IMR-90 (cell line): Measurements from ENCODE around the gene PTGER4. TPM values are rescaled to one million over a fixed set of nuclear protein-coding genes. Genes with fewer than 3 reads are reported as not detected.

Source experiments
- ATAC-seq: fragments of 200-7000 bp; cut with Tn5 transposase; 2 replicates; pipeline ENCODE4 v1.9.1; 2020; ENCODE audit warnings: low read depth, mild to moderate bottlenecking, moderate library complexity
- BruUV-seq: library from RNA; stranded (reverse); fragments of 400-500 nt; replicated peaks from 2 replicates; lab custom pipeline; 2021; lab: Mats Ljungman, UMichigan
- CTCF ChIA-PET: fragments of 300-600 bp; formaldehyde crosslinking; extraction: SDS; loops from one replicate; lab custom pipeline; 2021; ENCODE audit warnings: antibody characterized with exemption; lab: Yijun Ruan, JAX
- POLR2A ChIA-PET: fragments of 300-600 bp; sonication (Branson Sonifier 250); formaldehyde crosslinking; loops from one replicate; lab custom pipeline; 2022; ENCODE audit warnings: antibody characterized with exemption; ENCODE audit not compliant: unreplicated experiment; lab: Charles Lee
- DNase-seq: peaks from one replicate; pipeline ENCODE4 v3.0.0; 2013
- H2AFZ ChIP-seq: replicated peaks from 2 replicates; pipeline ENCODE3; 2013; ENCODE audit warnings: low read length, mild to moderate bottlenecking; ENCODE audit not compliant: poor library complexity
- H2AK5ac ChIP-seq: 2 replicates; pipeline ENCODE4 v1.6.1; 2013; ENCODE audit warnings: low read depth, low read length, inconsistent platforms
- H2AK9ac ChIP-seq: replicated peaks from 2 replicates; pipeline ENCODE3; 2013; ENCODE audit warnings: mild to moderate bottlenecking, low read depth, low read length, moderate library complexity; ENCODE audit not compliant: poor library complexity
- H2BK120ac ChIP-seq: 2 replicates; pipeline ENCODE4 v1.6.1; 2013; ENCODE audit warnings: low read depth, low read length, inconsistent platforms
- H2BK15ac ChIP-seq: 3 replicates; pipeline ENCODE4 v1.6.1; 2013; ENCODE audit warnings: low read depth, low read length, inconsistent platforms
- H2BK20ac ChIP-seq: 2 replicates; pipeline ENCODE4 v1.6.1; 2013; ENCODE audit warnings: low read depth, mild to moderate bottlenecking, inconsistent platforms, low read length, moderate library complexity
- H2BK5ac ChIP-seq: 2 replicates; pipeline ENCODE4 v1.6.1; 2013; ENCODE audit warnings: mild to moderate bottlenecking, low read depth, low read length, inconsistent platforms; ENCODE audit not compliant: poor library complexity, severe bottlenecking
- H3K14ac ChIP-seq: replicated peaks from 2 replicates; pipeline ENCODE4 v1.6.1; 2013; ENCODE audit warnings: low read depth, low read length, inconsistent platforms
- H3K18ac ChIP-seq: 2 replicates; pipeline ENCODE4 v1.6.1; 2013; ENCODE audit warnings: low read depth, low read length, control low read depth
- H3K23ac ChIP-seq: 2 replicates; pipeline ENCODE4 v1.6.1; 2013; ENCODE audit warnings: low read depth, low read length, inconsistent platforms
- H3K27ac ChIP-seq: 2 replicates; pipeline ENCODE4 v1.5.1; 2013; ENCODE audit warnings: mild to moderate bottlenecking, control low read depth, low read length; ENCODE audit not compliant: insufficient read depth
- H3K27me3 ChIP-seq: 2 replicates; pipeline ENCODE4 v1.6.1; 2013; ENCODE audit warnings: low read length; ENCODE audit not compliant: control insufficient read depth, insufficient read depth
- H3K36me3 ChIP-seq: 2 replicates; pipeline ENCODE4 v1.6.1; 2013; ENCODE audit warnings: low read length, mixed read lengths; ENCODE audit not compliant: control insufficient read depth, insufficient read depth
- H3K4ac ChIP-seq: 2 replicates; pipeline ENCODE4 v1.6.1; 2013; ENCODE audit warnings: low read depth, low read length, inconsistent platforms
- H3K4me1 ChIP-seq: 2 replicates; pipeline ENCODE4 v1.6.1; 2013; ENCODE audit warnings: low read length, mixed read lengths; ENCODE audit not compliant: control insufficient read depth, insufficient read depth
- H3K4me2 ChIP-seq: 2 replicates; pipeline ENCODE4 v1.6.1; 2013; ENCODE audit warnings: low read depth, mild to moderate bottlenecking, control low read depth, low read length, moderate library complexity
- H3K4me3 ChIP-seq: 2 replicates; pipeline ENCODE4 v1.5.1; 2013; ENCODE audit warnings: low read depth, mild to moderate bottlenecking, control low read depth, low read length, moderate library complexity; ENCODE audit not compliant: insufficient read depth
- H3K56ac ChIP-seq: 2 replicates; pipeline ENCODE4 v1.6.1; 2013; ENCODE audit warnings: low read length, inconsistent platforms; ENCODE audit not compliant: insufficient read depth; ENCODE audit errors: extremely low read depth
- H3K79me1 ChIP-seq, 2 experiments: 2 replicates each; pipeline ENCODE4 v1.6.1; 2013; ENCODE audit warnings: low read length in 2 of 2, inconsistent platforms in 1 of 2, low read depth in 1 of 2
- H3K9ac ChIP-seq: 2 replicates; pipeline ENCODE4 v1.6.1; 2013; ENCODE audit warnings: low read depth, low read length, control low read depth
- H3K9me1 ChIP-seq: 2 replicates; pipeline ENCODE4 v1.6.1; 2013; ENCODE audit warnings: low read length, inconsistent platforms; ENCODE audit not compliant: insufficient read depth
- H3K9me3 ChIP-seq: 2 replicates; pipeline ENCODE4 v1.6.1; 2013; ENCODE audit warnings: low read length; ENCODE audit not compliant: control insufficient read depth, insufficient read depth
- H4K20me1 ChIP-seq: 2 replicates; pipeline ENCODE4 v1.6.1; 2013; ENCODE audit warnings: low read length, inconsistent platforms; ENCODE audit not compliant: insufficient read depth
- H4K5ac ChIP-seq: 2 replicates; pipeline ENCODE4 v1.6.1; 2013; ENCODE audit warnings: mild to moderate bottlenecking, low read depth, low read length, control low read depth
- H4K8ac ChIP-seq, 2 experiments: 2 replicates each; pipeline ENCODE4 v1.6.1; 2013; ENCODE audit warnings: low read depth in 2 of 2, low read length in 2 of 2, control low read depth in 1 of 2, inconsistent platforms in 1 of 2
- H4K91ac ChIP-seq: 2 replicates; pipeline ENCODE4 v1.6.1; 2013; ENCODE audit warnings: low read depth, low read length, inconsistent platforms; ENCODE audit not compliant: insufficient read depth
- CHD1 ChIP-seq: IDR thresholded peaks from 2 replicates; pipeline ENCODE4 v1.6.1; 2012; ENCODE audit warnings: low read depth, low read length, improper control_type of control experiment
- RAD21 ChIP-seq: IDR thresholded peaks from 2 replicates; pipeline ENCODE4 v1.6.1; 2012; ENCODE audit warnings: low read length, improper control_type of control experiment
- WGBS, 2 experiments: methylation state at CpG; one replicate each; pipeline versions ENCODE4 v1.1.5 to v1.1.7; 2013; ENCODE audit warnings: missing lambda C conversion rate in 2 of 2; ENCODE audit not compliant: insufficient read length in 1 of 2; ENCODE audit errors: extremely low coverage in 2 of 2; 5-methylcytosine and 5-hydroxymethylcytosine counted together
- dilution Hi-C: fragments of 300-500 bp; cut with HindIII; formaldehyde crosslinking; loops from one replicate; pipeline ENCODE4 v1.14.3; 2018; ENCODE audit warnings: low sequenced_read_pairs; ENCODE audit not compliant: unreplicated experiment
- in situ Hi-C: fragments of 300-500 bp; cut with MboI; formaldehyde crosslinking; loops from 3 replicates; pipeline ENCODE4 v1.14.3; 2019; ENCODE audit warnings: low sequenced_read_pairs, inconsistent platforms, mixed read lengths
- intact Hi-C: fragments of 100-400 bp; cut with micrococcal nuclease; formaldehyde crosslinking; loops from 2 replicates; pipeline ENCODE4 v1.10.0; 2022
- polyA plus RNA-seq, 3 experiments: library from polyadenylated mRNA; depleted of rRNA; stranded (reverse); fragments of >200 nt; gene quantifications; 2 replicates each; pipeline ENCODE4 v1.2.3, GENCODE V29; 2012; ENCODE audit warnings: low replicate concordance in 1 of 3
- total RNA-seq: library from RNA; depleted of rRNA; stranded (reverse); fragments of >200 nt; gene quantifications from 2 replicates; pipeline ENCODE4 v1.2.3, GENCODE V29; 2012
- TF ChIP-seq, protein P1 (sequence below): fragments of 150-350 bp; IDR thresholded peaks from 2 replicates; pipeline ENCODE4 v1.6.1; 2017; ENCODE audit warnings: mild to moderate bottlenecking, antibody characterized with exemption, low read length, low read depth

PTGER4 gene
- total and polyA plus RNA-seq, 2 of the 4 experiments (the other 2 are of a cell fraction), result 7.9 to 10.1 TPM

DNA sequence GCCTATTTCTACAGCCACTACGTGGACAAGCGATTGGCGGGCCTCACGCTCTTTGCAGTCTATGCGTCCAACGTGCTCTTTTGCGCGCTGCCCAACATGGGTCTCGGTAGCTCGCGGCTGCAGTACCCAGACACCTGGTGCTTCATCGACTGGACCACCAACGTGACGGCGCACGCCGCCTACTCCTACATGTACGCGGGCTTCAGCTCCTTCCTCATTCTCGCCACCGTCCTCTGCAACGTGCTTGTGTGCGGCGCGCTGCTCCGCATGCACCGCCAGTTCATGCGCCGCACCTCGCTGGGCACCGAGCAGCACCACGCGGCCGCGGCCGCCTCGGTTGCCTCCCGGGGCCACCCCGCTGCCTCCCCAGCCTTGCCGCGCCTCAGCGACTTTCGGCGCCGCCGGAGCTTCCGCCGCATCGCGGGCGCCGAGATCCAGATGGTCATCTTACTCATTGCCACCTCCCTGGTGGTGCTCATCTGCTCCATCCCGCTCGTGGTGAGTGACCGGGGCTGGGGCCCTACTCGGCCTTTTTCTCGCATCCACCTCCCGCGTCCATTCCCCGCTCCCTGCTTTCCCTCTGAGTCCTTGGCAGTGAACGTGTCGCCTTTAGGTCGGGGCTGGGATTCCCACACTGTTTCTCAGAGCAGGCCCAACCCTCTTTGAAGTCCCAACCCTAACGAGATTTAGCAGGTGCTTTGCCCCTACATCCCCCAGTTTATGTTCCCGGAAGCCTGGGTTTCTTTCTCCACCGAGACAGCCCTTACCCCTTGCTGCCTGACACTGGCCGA lies 1.8 kb downstream of the PTGER4 start:
- H3K9me1 ChIP-seq, result peaks cover 3% of the 10 kb centered on the region; the same call in 1 of the 2 replicates
- in situ Hi-C loops, result loop anchor here (5.0 kb wide), 1 partner anchor 734 kb away; no protein-coding TSS in a partner anchor
- H3K27ac ChIP-seq, result peak overlapping the region; percentile 6; the same call in 1 of the 2 replicates
- no peak overlapping the region for H2BK5ac ChIP-seq
- H2BK15ac ChIP-seq, result 0 out of 3 replicates have a peak overlapping the region, but pooled peaks have one; percentile 4
- TF ChIP-seq RAD21, result 0 out of 2 replicates have a peak, but pooled peaks have one; percentile 1
- TF ChIP-seq, protein P1, sequence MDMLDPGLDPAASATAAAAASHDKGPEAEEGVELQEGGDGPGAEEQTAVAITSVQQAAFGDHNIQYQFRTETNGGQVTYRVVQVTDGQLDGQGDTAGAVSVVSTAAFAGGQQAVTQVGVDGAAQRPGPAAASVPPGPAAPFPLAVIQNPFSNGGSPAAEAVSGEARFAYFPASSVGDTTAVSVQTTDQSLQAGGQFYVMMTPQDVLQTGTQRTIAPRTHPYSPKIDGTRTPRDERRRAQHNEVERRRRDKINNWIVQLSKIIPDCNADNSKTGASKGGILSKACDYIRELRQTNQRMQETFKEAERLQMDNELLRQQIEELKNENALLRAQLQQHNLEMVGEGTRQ, result no peak
- TF ChIP-seq CHD1, result 0 out of 2 replicates have a peak, but pooled peaks have one; percentile 13
- intact Hi-C loops, result loop anchor here (2.0 to 10.0 kb wide), 2 partner anchors 455 to 877 kb away; no protein-coding TSS in a partner anchor
- H3K14ac ChIP-seq, result peak overlapping the region; percentile 57; the same call in 1 of the 2 replicates
- H3K23ac ChIP-seq, result peak overlapping the region; percentile 61
- dilution Hi-C loops, result no loop called here
- 6% methylated on average over 58 of the region's 67 CpGs; no CpG with 5 or more reads in 1 of the 2 experiments for WGBS, 2 experiments
- ATAC-seq (no peak), DNase-seq (no peak)
- H3K56ac ChIP-seq, result no peak overlapping the region
- H2AK9ac ChIP-seq, result peak overlapping the region; percentile 76
- no peaks in the 10 kb centered on the region for H3K9me3 ChIP-seq
- peak overlapping the region; percentile 46 for H3K4ac ChIP-seq
- peak overlapping the region; percentile 85 for H2AFZ ChIP-seq
- H3K18ac ChIP-seq, result 0 out of 2 replicates have a peak overlapping the region, but pooled peaks have one; percentile 6
- BruUV-seq, result no TSS peak
- H4K5ac ChIP-seq, result no peak overlapping the region
- no peaks in the 10 kb centered on the region for H4K20me1 ChIP-seq
- H2AK5ac ChIP-seq, result peak overlapping the region; percentile 33; the same call in 1 of the 2 replicates
- no peaks in the 10 kb centered on the region for H3K27me3 ChIP-seq
- H2BK120ac ChIP-seq, result peak overlapping the region; percentile 32; the same call in 1 of the 2 replicates
- peak overlapping the region; percentile 91 for H3K4me2 ChIP-seq
- peak overlapping the region; percentile 43; the same call in 1 of the 2 replicates for H2BK20ac ChIP-seq
- peak overlapping the region; percentile 27; the same call in 1 of the 2 replicates for H3K9ac ChIP-seq
- CTCF ChIA-PET, result interaction anchor here (0.8 kb wide), 1 partner anchor 284 kb away, joined by 3 read pairs; no protein-coding TSS in a partner anchor
- H3K4me3 ChIP-seq, result peak overlapping the region; percentile 70
- POLR2A ChIA-PET, result no interaction called here
- H3K36me3 ChIP-seq, result no peaks in the 10 kb centered on the region
- peak overlapping the region; percentile 27; the same call in 1 of the 2 replicates for H4K91ac ChIP-seq
- H4K8ac ChIP-seq, result peak overlapping the region in 1 of 2 experiments; percentile 30; a peak in 2 of 4 replicates
- peaks cover 12% of the 10 kb centered on the region for H3K4me1 ChIP-seq
- peaks cover 17 to 39% of the 10 kb centered on the region in 2 experiments for H3K79me1 ChIP-seq
